ENCODE results near the gene HOXA6.

Gene HOXA6

DNA sequence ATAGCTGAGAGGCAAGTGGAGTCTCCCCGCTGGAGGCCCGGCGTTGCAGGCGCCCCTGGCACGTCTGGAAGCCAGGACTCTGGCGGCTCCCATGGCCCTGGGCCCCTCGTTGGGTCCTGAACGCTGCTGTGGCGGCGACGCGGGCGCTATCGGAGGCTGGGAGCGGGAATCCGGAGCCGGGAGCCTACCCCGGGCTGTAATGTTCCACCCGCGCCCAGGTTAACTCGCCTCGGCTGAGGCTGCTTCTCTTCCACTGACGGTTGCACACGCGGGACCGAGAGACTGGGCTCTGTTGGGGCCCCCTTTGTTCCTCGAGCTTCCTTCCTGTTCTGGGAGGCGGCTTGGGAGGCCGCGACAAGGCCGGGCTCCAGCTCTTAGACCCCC, 2.8 kb downstream of the HOXA6 start:
- Histone ChIP-seq H3K4me3 (replicated peaks; ENCODE audit: insufficient read depth, low read length) (no peak overlapping the region), H3K27ac (replicated peaks) (no peak overlapping the region), H3K27me3 (ENCODE audit: insufficient read depth, poor library complexity, severe bottlenecking) (peaks cover 16% of the 10 kb centered on the region)
- DNase-seq (ENCODE audit: low read depth in 1 of 2, low spot score in 1 of 2), result no peak
- TF ChIP-seq POLR2AphosphoS5 (IDR thresholded peaks at IDR 0.05; ENCODE audit: low read depth) (no peak), SPI1 (IDR thresholded peaks at IDR 0.05; ENCODE audit: borderline replicate concordance, low read depth) (no peak), GABPA (IDR thresholded peaks at IDR 0.05; ENCODE audit: low read depth) (no peak)
- TF ChIP-seq, protein P1, sequence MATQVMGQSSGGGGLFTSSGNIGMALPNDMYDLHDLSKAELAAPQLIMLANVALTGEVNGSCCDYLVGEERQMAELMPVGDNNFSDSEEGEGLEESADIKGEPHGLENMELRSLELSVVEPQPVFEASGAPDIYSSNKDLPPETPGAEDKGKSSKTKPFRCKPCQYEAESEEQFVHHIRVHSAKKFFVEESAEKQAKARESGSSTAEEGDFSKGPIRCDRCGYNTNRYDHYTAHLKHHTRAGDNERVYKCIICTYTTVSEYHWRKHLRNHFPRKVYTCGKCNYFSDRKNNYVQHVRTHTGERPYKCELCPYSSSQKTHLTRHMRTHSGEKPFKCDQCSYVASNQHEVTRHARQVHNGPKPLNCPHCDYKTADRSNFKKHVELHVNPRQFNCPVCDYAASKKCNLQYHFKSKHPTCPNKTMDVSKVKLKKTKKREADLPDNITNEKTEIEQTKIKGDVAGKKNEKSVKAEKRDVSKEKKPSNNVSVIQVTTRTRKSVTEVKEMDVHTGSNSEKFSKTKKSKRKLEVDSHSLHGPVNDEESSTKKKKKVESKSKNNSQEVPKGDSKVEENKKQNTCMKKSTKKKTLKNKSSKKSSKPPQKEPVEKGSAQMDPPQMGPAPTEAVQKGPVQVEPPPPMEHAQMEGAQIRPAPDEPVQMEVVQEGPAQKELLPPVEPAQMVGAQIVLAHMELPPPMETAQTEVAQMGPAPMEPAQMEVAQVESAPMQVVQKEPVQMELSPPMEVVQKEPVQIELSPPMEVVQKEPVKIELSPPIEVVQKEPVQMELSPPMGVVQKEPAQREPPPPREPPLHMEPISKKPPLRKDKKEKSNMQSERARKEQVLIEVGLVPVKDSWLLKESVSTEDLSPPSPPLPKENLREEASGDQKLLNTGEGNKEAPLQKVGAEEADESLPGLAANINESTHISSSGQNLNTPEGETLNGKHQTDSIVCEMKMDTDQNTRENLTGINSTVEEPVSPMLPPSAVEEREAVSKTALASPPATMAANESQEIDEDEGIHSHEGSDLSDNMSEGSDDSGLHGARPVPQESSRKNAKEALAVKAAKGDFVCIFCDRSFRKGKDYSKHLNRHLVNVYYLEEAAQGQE (IDR thresholded peaks at IDR 0.05; ENCODE audit: insufficient replicate concordance, low read depth), result no peak
- TF ChIP-seq, protein P2, sequence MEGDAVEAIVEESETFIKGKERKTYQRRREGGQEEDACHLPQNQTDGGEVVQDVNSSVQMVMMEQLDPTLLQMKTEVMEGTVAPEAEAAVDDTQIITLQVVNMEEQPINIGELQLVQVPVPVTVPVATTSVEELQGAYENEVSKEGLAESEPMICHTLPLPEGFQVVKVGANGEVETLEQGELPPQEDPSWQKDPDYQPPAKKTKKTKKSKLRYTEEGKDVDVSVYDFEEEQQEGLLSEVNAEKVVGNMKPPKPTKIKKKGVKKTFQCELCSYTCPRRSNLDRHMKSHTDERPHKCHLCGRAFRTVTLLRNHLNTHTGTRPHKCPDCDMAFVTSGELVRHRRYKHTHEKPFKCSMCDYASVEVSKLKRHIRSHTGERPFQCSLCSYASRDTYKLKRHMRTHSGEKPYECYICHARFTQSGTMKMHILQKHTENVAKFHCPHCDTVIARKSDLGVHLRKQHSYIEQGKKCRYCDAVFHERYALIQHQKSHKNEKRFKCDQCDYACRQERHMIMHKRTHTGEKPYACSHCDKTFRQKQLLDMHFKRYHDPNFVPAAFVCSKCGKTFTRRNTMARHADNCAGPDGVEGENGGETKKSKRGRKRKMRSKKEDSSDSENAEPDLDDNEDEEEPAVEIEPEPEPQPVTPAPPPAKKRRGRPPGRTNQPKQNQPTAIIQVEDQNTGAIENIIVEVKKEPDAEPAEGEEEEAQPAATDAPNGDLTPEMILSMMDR (IDR thresholded peaks at IDR 0.05; ENCODE audit: insufficient read depth, low read length), result no peak

- no peak overlapping the region for H3K27ac ChIP-seq (replicated peaks)
- H3K27me3 ChIP-seq (ENCODE audit: insufficient read depth, poor library complexity, severe bottlenecking), result peaks cover 16% of the 10 kb centered on the region
- no peak for DNase-seq (ENCODE audit: low read depth in 1 of 2, low spot score in 1 of 2)
- no peak overlapping the region; the same call in 1 of the 2 replicates for H3K4me3 ChIP-seq (replicated peaks; ENCODE audit: insufficient read depth, low read length)
- TF ChIP-seq, protein P1 (IDR thresholded peaks at IDR 0.05; ENCODE audit: insufficient replicate concordance, low read depth), result no peak
These were observed 3.4 kb downstream of the HOXA6 start for GRCh38 chr7:27143950-27144780.

DNA sequence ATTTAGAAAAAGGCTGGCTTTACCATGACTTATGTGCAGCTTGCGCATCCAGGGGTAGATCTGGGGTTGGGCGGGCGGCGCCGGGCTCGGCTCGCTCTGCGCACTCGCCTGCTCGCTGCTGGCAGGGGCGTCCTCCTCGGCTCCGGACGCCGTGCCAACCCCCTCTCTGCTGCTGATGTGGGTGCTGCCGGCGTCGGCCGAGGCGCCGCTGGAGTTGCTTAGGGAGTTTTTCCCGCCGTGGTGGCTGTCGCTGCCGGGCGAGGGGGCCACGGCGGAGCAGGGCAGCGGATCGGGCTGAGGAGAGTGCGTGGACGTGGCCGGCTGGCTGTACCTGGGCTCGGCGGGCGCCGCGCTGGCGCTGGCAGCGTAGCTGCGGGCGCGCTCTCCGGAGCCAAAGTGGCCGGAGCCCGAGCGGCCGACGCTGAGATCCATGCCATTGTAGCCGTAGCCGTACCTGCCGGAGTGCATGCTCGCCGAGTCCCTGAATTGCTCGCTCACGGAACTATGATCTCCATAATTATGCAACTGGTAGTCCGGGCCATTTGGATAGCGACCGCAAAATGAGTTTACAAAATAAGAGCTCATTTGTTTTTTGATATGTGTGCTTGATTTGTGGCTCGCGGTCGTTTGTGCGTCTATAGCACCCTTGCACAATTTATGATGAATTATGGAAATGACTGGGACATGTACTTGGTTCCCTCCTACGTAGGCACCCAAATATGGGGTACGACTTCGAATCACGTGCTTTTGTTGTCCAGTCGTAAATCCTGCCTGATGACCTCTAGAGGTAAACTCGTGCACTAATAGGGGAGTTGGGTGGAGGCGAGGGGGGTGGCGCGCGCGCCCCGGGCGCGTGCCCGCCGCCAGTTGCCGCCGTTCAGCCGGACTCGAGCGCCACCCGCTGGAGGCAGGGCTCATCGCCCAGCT, 4.3 kb downstream of the HOXA6 start, which contains the start of gene HOXA5:
HOXA5 (minus strand) TSS at position 659 of the 927 bp plus-strand sequence; CDS start at position 585, 74 bp downstream.
- H3K27ac ChIP-seq (replicated peaks), result no peak within 1 kb of the TSS
- peak; percentile 81 to 93 for DNase-seq (ENCODE audit: low read depth in 1 of 2, low spot score in 1 of 2)
- H3K27me3 ChIP-seq (ENCODE audit: insufficient read depth, poor library complexity, severe bottlenecking), result peaks cover 12% of the 10 kb centered on the region
- no peak for TF ChIP-seq GABPA (IDR thresholded peaks at IDR 0.05; ENCODE audit: low read depth)
- no peak for TF ChIP-seq POLR2AphosphoS5 (IDR thresholded peaks at IDR 0.05; ENCODE audit: low read depth)
- TF ChIP-seq, protein P2 (IDR thresholded peaks at IDR 0.05; ENCODE audit: insufficient read depth, low read length), result peak; percentile 17
- H3K4me3 ChIP-seq (replicated peaks; ENCODE audit: insufficient read depth, low read length), result peak within 1 kb of the TSS; percentile 67

DNA sequence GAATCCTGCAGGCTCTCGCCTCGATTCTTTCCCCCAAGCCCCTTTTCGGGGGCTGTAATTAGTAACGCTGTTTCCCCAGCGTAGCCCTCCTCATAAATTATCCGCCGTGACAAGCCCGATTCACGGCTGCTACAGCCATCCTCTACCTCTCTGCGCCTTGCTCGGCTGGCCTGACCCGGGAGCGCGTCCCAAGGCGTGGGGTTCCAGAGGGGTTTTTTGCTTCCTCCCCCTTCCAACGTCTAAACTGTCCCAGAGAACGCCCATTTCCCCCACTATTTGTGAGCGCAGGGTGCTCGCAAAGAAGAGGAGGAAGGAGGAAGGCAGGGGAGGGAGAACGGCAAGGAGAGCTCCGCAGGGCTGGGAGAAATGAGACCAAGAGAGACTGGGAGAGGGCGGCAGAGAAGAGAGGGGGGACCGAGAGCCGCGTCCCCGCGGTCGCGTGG, 5.0 kb downstream of the HOXA6 start:
- no peak for TF ChIP-seq GABPA (IDR thresholded peaks at IDR 0.05; ENCODE audit: low read depth)
- TF ChIP-seq, protein P2 (IDR thresholded peaks at IDR 0.05; ENCODE audit: insufficient read depth, low read length), result no peak
- TF ChIP-seq POLR2AphosphoS5 (IDR thresholded peaks at IDR 0.05; ENCODE audit: low read depth), result no peak
- no peak for TF ChIP-seq SPI1 (IDR thresholded peaks at IDR 0.05; ENCODE audit: borderline replicate concordance, low read depth)
- TF ChIP-seq, protein P1 (IDR thresholded peaks at IDR 0.05; ENCODE audit: insufficient replicate concordance, low read depth), result no peak
- DNase-seq (ENCODE audit: low read depth in 1 of 2, low spot score in 1 of 2), result no peak
- H3K27ac ChIP-seq (replicated peaks), result no peak overlapping the region
- peaks cover 10% of the 10 kb centered on the region for H3K27me3 ChIP-seq (ENCODE audit: insufficient read depth, poor library complexity, severe bottlenecking)
- H3K4me3 ChIP-seq (replicated peaks; ENCODE audit: insufficient read depth, low read length), result peak overlapping the region; percentile 67
